ENCODE results near the gene PIN1.

DNA sequence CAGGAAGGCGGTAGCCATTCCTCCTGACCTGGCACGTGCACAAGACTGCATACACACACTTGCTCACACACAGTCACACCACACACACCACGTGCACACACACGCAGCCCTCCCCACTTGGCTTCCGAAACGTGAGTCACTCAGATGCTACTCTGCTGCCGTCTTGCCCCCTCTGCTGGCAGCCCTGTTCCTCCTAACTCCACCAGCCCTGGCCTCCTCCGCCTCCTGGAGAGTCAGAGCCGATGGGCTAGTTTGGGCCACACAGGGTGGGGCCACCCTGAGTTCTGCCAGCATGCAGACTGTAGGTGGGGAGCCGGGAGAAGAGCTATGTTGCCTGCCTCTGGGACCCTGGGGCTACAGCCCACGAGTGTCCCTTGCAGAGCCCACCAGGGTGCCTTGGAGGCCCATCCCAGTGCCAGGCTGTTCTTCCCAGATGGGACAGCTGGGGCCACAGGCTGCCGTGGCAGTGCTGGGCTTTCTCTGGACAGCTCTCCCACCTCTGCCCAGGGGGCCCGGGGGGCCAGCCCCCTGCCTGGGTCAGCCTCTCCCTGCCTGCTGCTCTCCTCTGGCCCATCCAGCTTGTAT, 12.1 kb downstream of the PIN1 start:
- TF ChIP-seq, protein P1, sequence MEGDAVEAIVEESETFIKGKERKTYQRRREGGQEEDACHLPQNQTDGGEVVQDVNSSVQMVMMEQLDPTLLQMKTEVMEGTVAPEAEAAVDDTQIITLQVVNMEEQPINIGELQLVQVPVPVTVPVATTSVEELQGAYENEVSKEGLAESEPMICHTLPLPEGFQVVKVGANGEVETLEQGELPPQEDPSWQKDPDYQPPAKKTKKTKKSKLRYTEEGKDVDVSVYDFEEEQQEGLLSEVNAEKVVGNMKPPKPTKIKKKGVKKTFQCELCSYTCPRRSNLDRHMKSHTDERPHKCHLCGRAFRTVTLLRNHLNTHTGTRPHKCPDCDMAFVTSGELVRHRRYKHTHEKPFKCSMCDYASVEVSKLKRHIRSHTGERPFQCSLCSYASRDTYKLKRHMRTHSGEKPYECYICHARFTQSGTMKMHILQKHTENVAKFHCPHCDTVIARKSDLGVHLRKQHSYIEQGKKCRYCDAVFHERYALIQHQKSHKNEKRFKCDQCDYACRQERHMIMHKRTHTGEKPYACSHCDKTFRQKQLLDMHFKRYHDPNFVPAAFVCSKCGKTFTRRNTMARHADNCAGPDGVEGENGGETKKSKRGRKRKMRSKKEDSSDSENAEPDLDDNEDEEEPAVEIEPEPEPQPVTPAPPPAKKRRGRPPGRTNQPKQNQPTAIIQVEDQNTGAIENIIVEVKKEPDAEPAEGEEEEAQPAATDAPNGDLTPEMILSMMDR (conservative IDR thresholded peaks at IDR 0.05) = no peak; the same call in 1 of the 2 replicates
- TF ChIP-seq ZFX (IDR thresholded peaks at IDR 0.05) = no peak

Data from C4-2B (cell line).